LNCAP (cell line): ENCODE results near the gene PREP.

ENCODE experiments used
- TF ChIP-seq, protein P1 (sequence below): fragments of 450-650 bp; IDR thresholded peaks from 2 replicates; pipeline ENCODE4 v1.5.1; 2017; ENCODE audit warnings: mild to moderate bottlenecking

Gene PREP

DNA sequence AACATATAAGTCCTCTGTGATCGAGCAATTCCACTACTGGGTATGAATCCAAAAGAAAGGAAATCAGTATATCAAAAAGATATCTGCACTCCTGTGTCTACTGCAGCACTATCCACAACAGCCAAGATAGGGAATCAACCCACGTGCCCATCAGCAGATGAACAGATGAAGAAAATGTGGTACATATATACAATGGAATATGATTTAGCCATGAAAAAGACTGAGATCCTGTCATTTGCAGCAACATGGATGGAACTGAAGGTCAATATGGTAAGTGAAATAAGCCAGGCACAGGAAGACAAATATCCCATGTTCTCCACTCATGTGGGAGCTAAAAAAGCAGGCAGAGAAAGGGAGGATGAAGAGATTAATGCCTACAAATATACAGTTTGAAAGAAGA, 127.3 kb downstream of the PREP start:
- TF ChIP-seq, protein P1, sequence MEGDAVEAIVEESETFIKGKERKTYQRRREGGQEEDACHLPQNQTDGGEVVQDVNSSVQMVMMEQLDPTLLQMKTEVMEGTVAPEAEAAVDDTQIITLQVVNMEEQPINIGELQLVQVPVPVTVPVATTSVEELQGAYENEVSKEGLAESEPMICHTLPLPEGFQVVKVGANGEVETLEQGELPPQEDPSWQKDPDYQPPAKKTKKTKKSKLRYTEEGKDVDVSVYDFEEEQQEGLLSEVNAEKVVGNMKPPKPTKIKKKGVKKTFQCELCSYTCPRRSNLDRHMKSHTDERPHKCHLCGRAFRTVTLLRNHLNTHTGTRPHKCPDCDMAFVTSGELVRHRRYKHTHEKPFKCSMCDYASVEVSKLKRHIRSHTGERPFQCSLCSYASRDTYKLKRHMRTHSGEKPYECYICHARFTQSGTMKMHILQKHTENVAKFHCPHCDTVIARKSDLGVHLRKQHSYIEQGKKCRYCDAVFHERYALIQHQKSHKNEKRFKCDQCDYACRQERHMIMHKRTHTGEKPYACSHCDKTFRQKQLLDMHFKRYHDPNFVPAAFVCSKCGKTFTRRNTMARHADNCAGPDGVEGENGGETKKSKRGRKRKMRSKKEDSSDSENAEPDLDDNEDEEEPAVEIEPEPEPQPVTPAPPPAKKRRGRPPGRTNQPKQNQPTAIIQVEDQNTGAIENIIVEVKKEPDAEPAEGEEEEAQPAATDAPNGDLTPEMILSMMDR, result no peak

DNA sequence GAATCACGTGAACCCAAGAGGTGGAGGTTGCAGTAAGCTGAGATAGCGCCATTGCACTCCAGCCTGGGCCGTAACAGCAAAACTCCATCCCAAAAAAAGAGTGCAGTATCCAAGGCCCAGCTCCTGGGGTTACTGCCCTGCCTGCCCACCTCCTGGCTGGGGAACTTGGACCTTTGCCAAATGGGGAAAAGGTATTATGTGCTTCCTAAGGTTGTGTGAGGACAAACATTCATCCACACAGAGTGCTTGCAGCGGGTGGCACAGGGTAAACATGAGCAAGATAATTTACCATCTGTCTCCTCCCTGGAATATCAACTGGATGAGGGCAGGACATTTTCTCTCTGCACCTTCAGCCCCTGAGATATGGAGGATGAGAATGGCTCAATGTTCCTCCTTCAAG, 128.2 kb downstream of the PREP start:
- TF ChIP-seq, protein P1, result no peak

DNA sequence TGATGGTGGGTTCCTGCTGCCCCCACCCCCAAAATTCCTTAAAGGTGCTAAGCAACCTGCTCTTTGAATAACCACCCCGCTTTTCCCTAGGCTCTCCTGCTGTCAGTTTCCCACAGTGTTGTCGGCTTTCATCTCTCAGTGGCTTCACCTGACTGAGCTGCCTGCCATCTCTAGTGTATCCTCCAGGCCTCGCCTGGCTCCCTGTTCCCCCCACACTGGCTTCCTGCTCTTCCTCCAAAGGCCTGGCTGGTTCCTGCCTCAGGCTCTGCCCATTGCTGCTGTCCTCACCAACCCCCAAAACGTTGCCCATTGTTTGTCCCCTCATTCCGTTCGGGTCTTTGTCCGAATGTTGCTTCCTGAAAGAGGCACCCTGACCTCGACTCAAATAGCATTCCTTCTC, 129.3 kb downstream of the PREP start:
- TF ChIP-seq, protein P1, result no peak

DNA sequence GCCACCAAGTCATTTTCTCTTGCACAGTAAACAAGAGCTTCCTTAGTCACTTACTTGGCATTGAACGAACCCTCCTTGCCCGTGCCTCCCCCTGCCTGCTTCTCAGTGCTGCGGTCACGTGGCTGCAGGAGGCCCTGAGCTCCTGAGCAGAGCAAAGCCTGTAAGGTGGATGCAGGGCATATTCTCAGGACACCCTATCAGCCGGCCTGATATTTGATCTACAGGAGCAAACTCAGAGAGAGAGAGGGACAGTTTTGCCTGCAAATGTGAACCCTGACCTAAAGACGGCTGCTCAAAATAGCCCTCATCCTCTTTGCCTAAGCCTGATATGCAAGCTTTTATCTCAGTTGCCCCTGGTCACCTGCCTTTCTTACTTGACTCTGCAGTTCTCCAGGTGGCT, 130.1 kb downstream of the PREP start:
- TF ChIP-seq, protein P1, result no peak

DNA sequence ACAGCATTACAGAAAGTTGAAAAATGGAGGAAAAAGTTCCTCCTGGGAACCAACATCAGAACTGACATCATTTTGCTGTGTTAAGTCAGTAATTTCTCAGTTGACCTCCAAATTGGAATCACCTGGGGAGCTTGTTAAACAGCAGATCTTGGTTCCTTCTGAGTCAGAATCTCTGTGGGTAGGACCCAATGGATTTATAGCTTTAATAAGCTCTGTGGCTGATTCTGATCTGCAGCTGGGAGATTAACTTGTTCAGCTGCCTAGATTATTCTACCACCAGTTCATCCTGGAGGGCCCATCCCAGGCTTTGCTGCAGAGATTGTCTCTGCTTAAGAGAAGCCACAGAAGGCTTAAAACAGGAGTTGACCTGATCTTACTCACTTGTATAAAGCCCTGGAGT, 132.4 kb downstream of the PREP start:
- TF ChIP-seq, protein P1, result no peak

DNA sequence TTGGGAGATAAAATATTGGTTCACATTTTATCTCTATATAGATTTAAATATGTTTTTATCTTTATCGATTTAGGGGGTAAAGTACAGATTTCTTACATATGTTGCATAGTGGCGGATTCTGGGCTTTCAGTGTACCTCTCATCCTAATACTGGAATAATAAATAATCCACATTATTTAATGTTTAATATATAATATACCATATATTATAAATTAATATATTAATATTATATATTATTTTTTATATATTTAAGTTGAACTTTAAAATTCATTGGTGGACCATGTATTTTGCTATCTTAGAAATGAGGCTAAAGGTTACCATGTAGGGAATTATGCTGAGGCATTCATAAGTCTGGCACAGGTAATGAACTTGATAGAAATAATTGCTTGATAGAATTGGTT, 133.5 kb downstream of the PREP start:
- TF ChIP-seq, protein P1, result no peak

DNA sequence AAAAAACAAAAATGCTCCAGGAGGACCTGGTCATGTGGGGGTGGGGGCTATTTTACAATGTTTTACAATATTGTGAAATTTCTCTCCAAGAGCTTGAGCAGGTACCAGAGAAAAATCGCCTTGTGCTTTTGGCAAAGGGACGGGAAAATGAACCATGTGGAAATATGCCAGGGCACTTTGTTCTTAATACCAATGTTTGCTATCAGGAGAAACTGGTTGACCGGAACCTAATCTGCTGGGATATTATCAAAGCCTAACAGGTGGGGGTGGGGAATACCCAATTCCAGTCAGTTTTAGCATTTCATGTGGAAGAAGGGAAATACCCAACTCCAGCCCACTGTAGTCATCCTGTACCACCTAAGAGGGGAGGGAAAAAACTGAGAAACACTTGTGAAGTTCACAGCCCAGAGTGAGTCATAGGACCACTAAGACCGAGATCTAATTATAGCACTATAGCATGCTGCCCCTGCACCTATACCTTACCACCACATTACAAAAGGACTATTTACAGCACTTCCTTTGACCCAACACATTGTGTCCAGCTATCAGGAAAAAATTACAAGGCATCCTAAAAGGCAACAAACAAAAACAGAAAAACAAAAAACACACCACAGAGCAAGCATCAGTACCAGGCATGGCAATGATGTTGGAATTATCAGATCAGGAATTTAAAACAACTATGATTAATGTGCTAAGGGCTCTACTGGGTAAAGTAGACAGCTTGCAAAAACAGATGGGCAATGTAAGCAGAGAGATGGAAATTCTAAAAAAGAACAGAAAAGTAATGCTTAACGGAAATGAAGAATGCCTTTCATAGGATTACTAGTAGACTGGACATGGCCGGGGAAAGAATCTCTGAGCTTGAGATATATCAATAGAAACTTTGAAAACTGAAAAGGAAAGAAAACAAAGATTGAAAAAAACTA, 138.9 kb downstream of the PREP start:
- TF ChIP-seq, protein P1, result no peak
